ENCODE results near the gene SUMF2.

GRCh38 chr7:56105508-56105907, 41.4 kb downstream of the SUMF2 start:
- no peak for TF ChIP-seq CTCF (IDR thresholded peaks at IDR 0.05; ENCODE audit: low read depth, low read length)
- no peak for TF ChIP-seq POLR2A (IDR thresholded peaks at IDR 0.05; ENCODE audit: extremely low read depth, insufficient read length)

All from NB4 (cell line).